ENCODE results near the gene VSIG4. TPM values are rescaled to one million over a fixed set of nuclear protein-coding genes. Genes with fewer than 3 reads are reported as not detected.

The VSIG4 gene
- total RNA-seq (10 to 100 TPM; 12.0 to 24.5 (median 14.9) TPM), polyA plus RNA-seq (10 to 100 TPM in 1 of 3 donors, 1 to 10 TPM in 2; 5.8 to 15.1 (median 6.7) TPM)
- long read RNA-seq, donor 1, partial matches to known transcripts = 0 of 3 reads
- long read RNA-seq, donor 1, other reads (novel, unspliced or antisense) = 1 of 3 reads
- long read RNA-seq, donor 2, transcript VSIG4-201 (8 exons, 1,834 nt) = major isoform, 5 of 8 reads
- long read RNA-seq, donor 2, partial matches to known transcripts = 0 of 8 reads
- long read RNA-seq, donor 2, other reads (novel, unspliced or antisense) = 2 of 8 reads

DNA sequence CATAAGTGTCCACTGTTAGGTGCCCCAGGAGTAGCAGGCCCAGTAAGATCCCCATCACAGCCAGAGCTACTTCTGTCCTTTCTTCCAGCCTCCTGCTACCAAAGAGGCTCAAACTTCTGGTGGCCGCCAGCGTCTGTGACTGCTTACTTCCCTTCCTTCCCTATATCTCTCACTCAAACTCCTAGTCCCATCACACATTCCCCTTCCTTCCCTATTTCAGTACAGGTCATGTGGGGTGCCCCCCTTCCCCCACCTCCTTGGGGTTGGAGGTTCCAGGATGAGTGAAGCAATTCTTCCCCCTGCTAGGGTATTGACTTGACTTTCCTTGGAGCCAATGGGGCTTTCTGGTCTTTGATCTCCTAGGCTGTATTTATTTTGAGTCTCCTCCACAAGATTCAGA lies at the start of gene VSIG4:
VSIG4 (minus strand) TSS at position 137 of the 400 bp plus-strand sequence; CDS start at position 55, 82 bp downstream.
- intact Hi-C loops (cut with DNase I) = no loop called here
- no peak for ATAC-seq
- peaks cover 0 to 6% (median 0%) of the 10 kb centered on the region in 3 donors for H3K27me3 ChIP-seq (ENCODE audit: insufficient read depth in 3 of 3, low read length in 2 of 3)
- 79 to 92% (median 89%) methylated on average over 2 of the region's 2 CpGs for WGBS, 3 donors
- H3K36me3 ChIP-seq (ENCODE audit: insufficient read depth in 1 of 2, low read depth in 1 of 2) = no peaks in the 10 kb centered on the region
- TF ChIP-seq, protein P1, sequence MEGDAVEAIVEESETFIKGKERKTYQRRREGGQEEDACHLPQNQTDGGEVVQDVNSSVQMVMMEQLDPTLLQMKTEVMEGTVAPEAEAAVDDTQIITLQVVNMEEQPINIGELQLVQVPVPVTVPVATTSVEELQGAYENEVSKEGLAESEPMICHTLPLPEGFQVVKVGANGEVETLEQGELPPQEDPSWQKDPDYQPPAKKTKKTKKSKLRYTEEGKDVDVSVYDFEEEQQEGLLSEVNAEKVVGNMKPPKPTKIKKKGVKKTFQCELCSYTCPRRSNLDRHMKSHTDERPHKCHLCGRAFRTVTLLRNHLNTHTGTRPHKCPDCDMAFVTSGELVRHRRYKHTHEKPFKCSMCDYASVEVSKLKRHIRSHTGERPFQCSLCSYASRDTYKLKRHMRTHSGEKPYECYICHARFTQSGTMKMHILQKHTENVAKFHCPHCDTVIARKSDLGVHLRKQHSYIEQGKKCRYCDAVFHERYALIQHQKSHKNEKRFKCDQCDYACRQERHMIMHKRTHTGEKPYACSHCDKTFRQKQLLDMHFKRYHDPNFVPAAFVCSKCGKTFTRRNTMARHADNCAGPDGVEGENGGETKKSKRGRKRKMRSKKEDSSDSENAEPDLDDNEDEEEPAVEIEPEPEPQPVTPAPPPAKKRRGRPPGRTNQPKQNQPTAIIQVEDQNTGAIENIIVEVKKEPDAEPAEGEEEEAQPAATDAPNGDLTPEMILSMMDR (IDR thresholded peaks at IDR 0.05) = no peak
- H3K4me1 ChIP-seq = no peaks in the 10 kb centered on the region
- no peaks in the 10 kb centered on the region for H3K9me3 ChIP-seq
- no peak for DNase-seq
- peak within 1 kb of the TSS; percentile 22 for H3K4me3 ChIP-seq
- no peak within 1 kb of the TSS for H3K27ac ChIP-seq

- intact Hi-C loops (cut with DNase I) = no loop called here
- no peak overlapping the region for H3K4me3 ChIP-seq
- no peak overlapping the region for H3K27ac ChIP-seq
- H3K4me1 ChIP-seq = no peaks in the 10 kb centered on the region
- WGBS, 3 donors = 39 to 100% (median 71%) methylated on average over 1 of the region's 1 CpG
- H3K27me3 ChIP-seq (ENCODE audit: insufficient read depth in 3 of 3, low read length in 2 of 3) = peaks cover 0 to 15% (median 0%) of the 10 kb centered on the region in 3 donors
- DNase-seq = no peak
- TF ChIP-seq, protein P1 (IDR thresholded peaks at IDR 0.05) = no peak
- H3K9me3 ChIP-seq = no peaks in the 10 kb centered on the region
- no peak for ATAC-seq
- H3K36me3 ChIP-seq (ENCODE audit: insufficient read depth in 1 of 2, low read depth in 1 of 2) = no peaks in the 10 kb centered on the region
Measured at GRCh38 chrX:66076801-66077200, 36.9 kb upstream of the VSIG4 start.

- no peaks in the 10 kb centered on the region for H3K36me3 ChIP-seq (ENCODE audit: insufficient read depth in 1 of 2, low read depth in 1 of 2)
- peak; percentile 46 to 73 for DNase-seq
- no peak overlapping the region for H3K4me3 ChIP-seq
- no peak overlapping the region for H3K27ac ChIP-seq
- ATAC-seq = no peak
- peaks cover 0 to 18% (median 0%) of the 10 kb centered on the region in 3 donors for H3K27me3 ChIP-seq (ENCODE audit: insufficient read depth in 3 of 3, low read length in 2 of 3)
- WGBS, 3 donors = 68 to 74% (median 72%) methylated on average over 21 to 24 of the region's 24 CpGs
- intact Hi-C loops (cut with DNase I) = no loop called here
- no peaks in the 10 kb centered on the region for H3K4me1 ChIP-seq
- H3K9me3 ChIP-seq = no peaks in the 10 kb centered on the region
- TF ChIP-seq, protein P1 (IDR thresholded peaks at IDR 0.05) = no peak
Measured at GRCh38 chrX:66074920-66075879, 35.3 kb upstream of the VSIG4 start.

DNA sequence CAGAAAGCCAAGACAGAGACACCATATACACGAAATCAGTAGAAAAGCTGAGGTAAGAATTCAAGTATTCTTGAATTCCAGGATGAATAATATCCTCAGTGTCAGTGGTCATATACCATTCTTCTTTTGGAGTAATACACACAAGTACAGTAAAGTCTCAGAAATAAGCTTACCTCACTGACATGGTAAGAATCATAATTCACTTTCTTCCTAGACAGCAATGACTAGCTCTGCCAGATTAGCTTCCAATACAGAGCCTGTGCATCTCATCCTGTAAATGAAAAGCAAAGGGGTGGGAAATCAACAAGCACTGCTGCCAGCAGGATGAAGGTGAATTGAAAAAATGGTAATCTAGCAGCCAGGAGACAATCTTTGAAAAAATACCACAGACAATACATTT lies 31.2 kb upstream of the VSIG4 start:
- Histone ChIP-seq H3K27ac (no peak overlapping the region), H3K4me3 (no peak overlapping the region), H3K4me1 (no peaks in the 10 kb centered on the region), H3K9me3 (no peaks in the 10 kb centered on the region), H3K27me3 (ENCODE audit: insufficient read depth in 3 of 3, low read length in 2 of 3) (peaks cover 0 to 8% (median 0%) of the 10 kb centered on the region in 3 donors), H3K36me3 (ENCODE audit: insufficient read depth in 1 of 2, low read depth in 1 of 2) (no peaks in the 10 kb centered on the region)
- intact Hi-C loops (cut with DNase I) = no loop called here
- WGBS, 3 donors = 26 to 44% (median 38%) methylated on average over 1 of the region's 1 CpG
- ATAC-seq = no peak
- TF ChIP-seq, protein P1 (IDR thresholded peaks at IDR 0.05) = no peak
- no peak for DNase-seq

Data from psoas muscle (tissue), 8 donors.